Ishikawa (cell line): Measurements from ENCODE around the gene ENDOU.

Experiments used
- CEBPB ChIP-seq: IDR thresholded peaks from 2 replicates; pipeline ENCODE4 v1.6.1; 2012
- CREB1 ChIP-seq: IDR thresholded peaks from 2 replicates; pipeline ENCODE4 v1.6.1; 2012; ENCODE audit warnings: low read depth
- EGR1 ChIP-seq: IDR thresholded peaks from 2 replicates; pipeline ENCODE4 v1.6.1; 2012
- FOXM1 ChIP-seq: IDR thresholded peaks from 2 replicates; pipeline ENCODE4 v1.6.1; 2012; ENCODE audit warnings: low read depth, borderline replicate concordance
- TAF1 ChIP-seq: IDR thresholded peaks from 2 replicates; pipeline ENCODE4 v1.6.1; 2012; ENCODE audit warnings: low read depth, mild to moderate bottlenecking
- TCF12 ChIP-seq: IDR thresholded peaks from 2 replicates; pipeline ENCODE4 v1.6.1; 2012; ENCODE audit warnings: low read depth
- YY1 ChIP-seq: IDR thresholded peaks from 2 replicates; pipeline ENCODE4 v1.6.1; 2012; ENCODE audit warnings: low read depth
- TF ChIP-seq, protein P1 (sequence below): IDR thresholded peaks from 2 replicates; pipeline ENCODE4 v1.6.1; 2012
- TF ChIP-seq, protein P2 (sequence below): IDR thresholded peaks from 2 replicates; pipeline ENCODE4 v1.6.1; 2012; ENCODE audit warnings: low read depth, mild to moderate bottlenecking
- TF ChIP-seq, protein P3 (sequence below): IDR thresholded peaks from 2 replicates; pipeline ENCODE4 v1.6.1; 2012

DNA sequence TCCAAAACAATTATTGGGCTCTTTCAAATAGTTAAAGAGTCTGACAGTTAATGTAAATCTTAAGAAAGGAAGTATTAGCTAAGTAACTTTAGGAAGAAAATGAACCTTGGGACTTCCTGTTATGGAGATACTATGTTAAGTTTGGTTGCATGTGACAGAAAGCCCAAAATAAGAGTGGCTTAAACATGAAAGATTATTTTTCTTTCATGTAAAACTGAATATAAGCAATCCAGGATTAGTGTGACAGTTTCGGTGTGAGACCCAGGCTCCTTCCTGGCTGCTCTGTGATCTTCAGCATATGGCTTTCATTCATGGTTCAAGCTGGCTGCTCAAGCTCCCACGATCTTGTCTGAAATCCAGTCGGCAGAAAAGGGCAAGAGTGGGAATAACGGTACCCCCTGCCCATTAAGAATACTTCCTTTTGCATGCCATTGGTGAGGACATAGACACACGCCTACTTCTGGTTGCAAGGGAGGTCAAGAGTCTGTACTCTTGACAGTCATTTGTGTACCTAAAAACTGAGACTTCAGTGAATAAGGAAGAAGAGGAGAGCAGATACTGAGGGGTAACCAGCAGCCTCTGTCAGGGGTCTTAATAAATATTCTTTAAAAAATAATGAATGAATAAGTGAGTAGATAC, 17.3 kb downstream of the ENDOU start:
- TF ChIP-seq, protein P1, sequence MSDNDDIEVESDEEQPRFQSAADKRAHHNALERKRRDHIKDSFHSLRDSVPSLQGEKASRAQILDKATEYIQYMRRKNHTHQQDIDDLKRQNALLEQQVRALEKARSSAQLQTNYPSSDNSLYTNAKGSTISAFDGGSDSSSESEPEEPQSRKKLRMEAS = no peak
- TF ChIP-seq CREB1 (no peak), TAF1 (no peak), FOXM1 (no peak), TCF12 (no peak), YY1 (no peak), CEBPB (no peak), EGR1 (no peak)
- TF ChIP-seq, protein P2, sequence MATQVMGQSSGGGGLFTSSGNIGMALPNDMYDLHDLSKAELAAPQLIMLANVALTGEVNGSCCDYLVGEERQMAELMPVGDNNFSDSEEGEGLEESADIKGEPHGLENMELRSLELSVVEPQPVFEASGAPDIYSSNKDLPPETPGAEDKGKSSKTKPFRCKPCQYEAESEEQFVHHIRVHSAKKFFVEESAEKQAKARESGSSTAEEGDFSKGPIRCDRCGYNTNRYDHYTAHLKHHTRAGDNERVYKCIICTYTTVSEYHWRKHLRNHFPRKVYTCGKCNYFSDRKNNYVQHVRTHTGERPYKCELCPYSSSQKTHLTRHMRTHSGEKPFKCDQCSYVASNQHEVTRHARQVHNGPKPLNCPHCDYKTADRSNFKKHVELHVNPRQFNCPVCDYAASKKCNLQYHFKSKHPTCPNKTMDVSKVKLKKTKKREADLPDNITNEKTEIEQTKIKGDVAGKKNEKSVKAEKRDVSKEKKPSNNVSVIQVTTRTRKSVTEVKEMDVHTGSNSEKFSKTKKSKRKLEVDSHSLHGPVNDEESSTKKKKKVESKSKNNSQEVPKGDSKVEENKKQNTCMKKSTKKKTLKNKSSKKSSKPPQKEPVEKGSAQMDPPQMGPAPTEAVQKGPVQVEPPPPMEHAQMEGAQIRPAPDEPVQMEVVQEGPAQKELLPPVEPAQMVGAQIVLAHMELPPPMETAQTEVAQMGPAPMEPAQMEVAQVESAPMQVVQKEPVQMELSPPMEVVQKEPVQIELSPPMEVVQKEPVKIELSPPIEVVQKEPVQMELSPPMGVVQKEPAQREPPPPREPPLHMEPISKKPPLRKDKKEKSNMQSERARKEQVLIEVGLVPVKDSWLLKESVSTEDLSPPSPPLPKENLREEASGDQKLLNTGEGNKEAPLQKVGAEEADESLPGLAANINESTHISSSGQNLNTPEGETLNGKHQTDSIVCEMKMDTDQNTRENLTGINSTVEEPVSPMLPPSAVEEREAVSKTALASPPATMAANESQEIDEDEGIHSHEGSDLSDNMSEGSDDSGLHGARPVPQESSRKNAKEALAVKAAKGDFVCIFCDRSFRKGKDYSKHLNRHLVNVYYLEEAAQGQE = no peak
- TF ChIP-seq, protein P3, sequence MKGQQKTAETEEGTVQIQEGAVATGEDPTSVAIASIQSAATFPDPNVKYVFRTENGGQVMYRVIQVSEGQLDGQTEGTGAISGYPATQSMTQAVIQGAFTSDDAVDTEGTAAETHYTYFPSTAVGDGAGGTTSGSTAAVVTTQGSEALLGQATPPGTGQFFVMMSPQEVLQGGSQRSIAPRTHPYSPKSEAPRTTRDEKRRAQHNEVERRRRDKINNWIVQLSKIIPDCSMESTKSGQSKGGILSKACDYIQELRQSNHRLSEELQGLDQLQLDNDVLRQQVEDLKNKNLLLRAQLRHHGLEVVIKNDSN = no peak
